Sigmoid colon (tissue), 7 donors: ENCODE data around the gene MEA1. TPM values are rescaled to one million over a fixed set of nuclear protein-coding genes. Genes with fewer than 3 reads are reported as not detected.

Source experiments
- DNase-seq: peaks from one replicate; pipeline ENCODE4 v3.0.0-alpha.2; 2019
- H3K27ac ChIP-seq, 4 donors: fragments of 200-600 bp; sonication (generic); one replicate each; pipeline ENCODE4 v1.5.1; 2016 to 2019; ENCODE audit warnings: mild to moderate bottlenecking in 1 of 4
- H3K27me3 ChIP-seq, 3 donors: fragments of 200-600 bp; sonication (generic); one replicate each; pipeline ENCODE4 v1.5.1; 2019; ENCODE audit warnings: mild to moderate bottlenecking in 1 of 3
- H3K36me3 ChIP-seq, 4 donors: fragments of 200-600 bp; sonication (generic); one replicate each; pipeline ENCODE4 v1.5.1; 2016 to 2019
- H3K4me1 ChIP-seq, 4 donors: fragments of 200-600 bp; sonication (generic); one replicate each; pipeline ENCODE4 v1.5.1; 2017 to 2019
- H3K4me3 ChIP-seq, 4 donors: fragments of 200-600 bp; sonication (generic); one replicate each; pipeline ENCODE4 v1.5.1; 2017 to 2019; ENCODE audit warnings: mild to moderate bottlenecking in 2 of 4, moderate library complexity in 1 of 4
- H3K9me3 ChIP-seq, 4 donors: fragments of 200-600 bp in 3 of 4; sonication (generic) in 3 of 4; one replicate each; pipeline versions ENCODE4 v1.5.1 to v1.6.1; 2013 to 2019
- CTCF ChIP-seq, 4 experiments: fragments of 450-650 bp in 3 of 4; fragments of 200-600 bp in 1 of 4; IDR thresholded peaks; one replicate each; pipeline ENCODE4 v1.5.1; 2016 to 2019; ENCODE audit warnings: antibody characterized with exemption in 4 of 4, mild to moderate bottlenecking in 3 of 4, moderate library complexity in 2 of 4
- EP300 ChIP-seq, 4 donors: sonication (generic); formaldehyde crosslinking; IDR thresholded peaks; one replicate each; pipeline ENCODE4 v1.6.1; 2017; ENCODE audit warnings: antibody characterized with exemption in 4 of 4
- POLR2A ChIP-seq, 2 donors: fragments of 450-650 bp; IDR thresholded peaks; one replicate each; pipeline ENCODE4 v1.6.1; 2016; ENCODE audit warnings: antibody characterized with exemption in 2 of 2, mild to moderate bottlenecking in 2 of 2, moderate library complexity in 2 of 2
- POLR2AphosphoS5 ChIP-seq, 4 donors: sonication (generic); formaldehyde crosslinking; IDR thresholded peaks; one replicate each; pipeline ENCODE4 v1.6.1; 2017; ENCODE audit warnings: antibody characterized with exemption in 4 of 4
- WGBS, 2 donors: extraction: QIAGEN DNeasy Blood & Tissue Kit; methylation state at CpG; one replicate each; pipeline ENCODE4 v1.1.7; 2013; 5-methylcytosine and 5-hydroxymethylcytosine counted together
- intact Hi-C: fragments of 100-400 bp; cut with DNase I; formaldehyde crosslinking; loops from one replicate; pipeline ENCODE4 v1.15.1; 2023
- polyA plus RNA-seq, 3 donors: library from polyadenylated mRNA; stranded (reverse); fragments of 200-250 nt; gene quantifications; one replicate each; pipeline ENCODE4 v1.2.3, GENCODE V29; 2013
- total RNA-seq, 4 donors: library from RNA; depleted of rRNA; stranded (reverse); fragments of >200 nt; gene quantifications; one replicate each; pipeline ENCODE4 v1.1.0, GENCODE V29; 2016
- donor health status: healthy with polysubstance abuse.
- donor health status: Bipolar disorder and iron deficiency.
- donor health status: healthy.

Gene MEA1
- total and polyA plus RNA-seq, 7 donors: 49.0 to 93.1 (median 73.8) TPM

GRCh38 chr6:42968126-42968701 lies 45.5 kb downstream of the MEA1 start:
- intact Hi-C loops: no loop called here
- 97% methylated on average over 12 of the region's 12 CpGs for WGBS, 2 donors
- Histone ChIP-seq H3K4me1 (peaks cover 0 to 8% (median 4%) of the 10 kb centered on the region in 4 donors), H3K27ac (no peak overlapping the region), H3K36me3 (peaks cover 18 to 60% (median 25%) of the 10 kb centered on the region in 4 donors), H3K27me3 (no peaks in the 10 kb centered on the region), H3K4me3 (no peak overlapping the region), H3K9me3 (no peaks in the 10 kb centered on the region)
- no peak for DNase-seq
- no peak for TF ChIP-seq POLR2AphosphoS5 (IDR thresholded peaks at IDR 0.05)
- TF ChIP-seq CTCF (IDR thresholded peaks at IDR 0.05): no peak
- TF ChIP-seq POLR2A (IDR thresholded peaks at IDR 0.05): no peak
- TF ChIP-seq EP300 (IDR thresholded peaks at IDR 0.05): no peak

GRCh38 chr6:42967228-42967627 lies 46.5 kb downstream of the MEA1 start:
- DNase-seq: no peak
- H3K4me3 ChIP-seq: no peak overlapping the region
- no peak overlapping the region for H3K27ac ChIP-seq
- WGBS, 2 donors: 96% methylated on average over 11 of the region's 11 CpGs
- intact Hi-C loops: no loop called here
- H3K9me3 ChIP-seq: no peaks in the 10 kb centered on the region
- no peaks in the 10 kb centered on the region for H3K27me3 ChIP-seq
- no peak for TF ChIP-seq EP300 (IDR thresholded peaks at IDR 0.05)
- TF ChIP-seq POLR2AphosphoS5 (IDR thresholded peaks at IDR 0.05): no peak
- TF ChIP-seq POLR2A (IDR thresholded peaks at IDR 0.05): no peak
- no peak for TF ChIP-seq CTCF (IDR thresholded peaks at IDR 0.05)
- H3K4me1 ChIP-seq: peaks cover 0 to 8% (median 4%) of the 10 kb centered on the region in 4 donors
- H3K36me3 ChIP-seq: peaks cover 18 to 65% (median 25%) of the 10 kb centered on the region in 4 donors

- no peak for DNase-seq
- Histone ChIP-seq H3K9me3 (no peaks in the 10 kb centered on the region), H3K27me3 (no peaks in the 10 kb centered on the region), H3K4me1 (peaks cover 0 to 5% (median 2%) of the 10 kb centered on the region in 4 donors), H3K4me3 (no peak overlapping the region), H3K36me3 (peaks cover 18 to 65% (median 25%) of the 10 kb centered on the region in 4 donors), H3K27ac (no peak overlapping the region)
- WGBS, 2 donors: 79 to 86% methylated on average over 7 of the region's 7 CpGs
- intact Hi-C loops: no loop called here
- TF ChIP-seq POLR2A (IDR thresholded peaks at IDR 0.05): no peak
- TF ChIP-seq EP300 (IDR thresholded peaks at IDR 0.05): no peak
- no peak for TF ChIP-seq CTCF (IDR thresholded peaks at IDR 0.05)
- TF ChIP-seq POLR2AphosphoS5 (IDR thresholded peaks at IDR 0.05): no peak
Observed at GRCh38 chr6:42966571-42966970, 47.2 kb downstream of the MEA1 start.

- H3K9me3 ChIP-seq: no peaks in the 10 kb centered on the region
- no peak for DNase-seq
- WGBS, 2 donors: 86 to 88% methylated on average over 9 of the region's 9 CpGs
- H3K4me3 ChIP-seq: no peak overlapping the region
- no peak for TF ChIP-seq POLR2A (IDR thresholded peaks at IDR 0.05)
- TF ChIP-seq POLR2AphosphoS5 (IDR thresholded peaks at IDR 0.05): no peak
- TF ChIP-seq CTCF (IDR thresholded peaks at IDR 0.05): no peak
- H3K27ac ChIP-seq: no peak overlapping the region
- peaks cover 0 to 16% (median 14%) of the 10 kb centered on the region in 4 donors for H3K4me1 ChIP-seq
- peaks cover 13 to 60% (median 24%) of the 10 kb centered on the region in 4 donors for H3K36me3 ChIP-seq
- H3K27me3 ChIP-seq: no peaks in the 10 kb centered on the region
- intact Hi-C loops: no loop called here
Observed at GRCh38 chr6:42963855-42964605, 49.7 kb downstream of the MEA1 start.
